ENCODE data around the gene MANBA.

MANBA gene

DNA sequence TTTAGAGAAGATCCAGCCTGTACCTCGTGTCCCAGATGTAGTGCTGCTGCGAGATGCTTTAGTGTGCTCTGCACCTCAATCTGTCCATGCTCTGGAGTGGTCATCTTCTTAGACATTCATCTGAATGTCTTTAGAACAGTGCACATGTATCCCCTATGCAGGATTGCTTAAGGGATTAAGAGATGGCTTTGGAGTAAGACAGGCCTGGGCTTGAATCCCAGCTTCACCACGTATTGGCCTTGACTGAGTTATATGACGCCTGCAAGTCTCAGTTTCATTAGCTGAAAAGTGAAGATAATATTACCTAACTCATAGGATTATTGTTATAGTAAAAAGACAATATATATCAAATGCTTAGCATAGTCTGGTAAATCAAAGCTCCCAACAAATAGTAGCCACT, 161.3 kb downstream of the MANBA start (continued):
- TF ChIP-seq, protein P1, sequence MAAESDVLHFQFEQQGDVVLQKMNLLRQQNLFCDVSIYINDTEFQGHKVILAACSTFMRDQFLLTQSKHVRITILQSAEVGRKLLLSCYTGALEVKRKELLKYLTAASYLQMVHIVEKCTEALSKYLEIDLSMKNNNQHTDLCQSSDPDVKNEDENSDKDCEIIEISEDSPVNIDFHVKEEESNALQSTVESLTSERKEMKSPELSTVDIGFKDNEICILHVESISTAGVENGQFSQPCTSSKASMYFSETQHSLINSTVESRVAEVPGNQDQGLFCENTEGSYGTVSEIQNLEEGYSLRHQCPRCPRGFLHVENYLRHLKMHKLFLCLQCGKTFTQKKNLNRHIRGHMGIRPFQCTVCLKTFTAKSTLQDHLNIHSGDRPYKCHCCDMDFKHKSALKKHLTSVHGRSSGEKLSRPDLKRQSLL (tag by site-specific recombination; IDR thresholded peaks at IDR 0.05), result no peak
- TF ChIP-seq ZNF2 (tag by site-specific recombination; IDR thresholded peaks at IDR 0.05), result no peak
- TF ChIP-seq ZNF621 (tag by site-specific recombination; IDR thresholded peaks at IDR 0.05), result no peak
- TF ChIP-seq ZNF660 (tag by site-specific recombination; IDR thresholded peaks at IDR 0.05), result no peak
- no peak for TF ChIP-seq KLF17 (tag by site-specific recombination; IDR thresholded peaks at IDR 0.05)

DNA sequence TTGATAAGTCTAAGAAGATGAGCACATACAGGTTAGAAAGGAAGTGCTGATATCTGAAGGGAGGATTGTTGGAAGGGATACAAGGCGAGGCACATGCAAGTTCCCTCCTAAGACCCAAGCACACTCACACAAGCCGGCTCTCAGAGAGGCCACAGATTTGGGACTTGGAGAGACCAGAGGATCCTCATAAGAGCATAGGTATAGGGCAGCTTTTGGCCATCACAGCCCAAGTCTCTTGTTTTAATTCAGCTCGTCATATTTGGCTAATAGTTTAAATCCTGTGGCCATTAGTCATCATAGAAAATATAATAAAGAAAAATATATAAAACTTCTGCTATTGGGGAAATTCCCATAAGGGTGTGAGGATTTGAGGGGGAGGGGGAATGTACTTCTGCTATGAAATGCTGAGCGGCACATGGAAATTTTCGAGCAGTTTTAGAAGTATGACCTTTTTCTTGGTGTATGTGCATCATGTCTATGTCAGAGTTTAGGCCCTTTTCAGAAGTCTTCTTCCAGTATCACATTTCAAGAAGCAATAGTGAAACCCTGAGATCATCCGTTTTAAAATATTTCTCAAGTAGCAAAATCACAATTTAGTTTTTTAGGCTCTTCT, 161.9 kb downstream of the MANBA start:
- Histone ChIP-seq H3K27ac (ENCODE audit: extremely low read depth, low read depth, low read length) (no peak overlapping the region), H3K4me3 (ENCODE audit: low read depth, low read length) (no peak overlapping the region), H3K9me3 (ENCODE audit: control insufficient read depth, insufficient read depth, low read depth, low read length) (no peaks in the 10 kb centered on the region), H3K4me1 (ENCODE audit: control insufficient read depth, insufficient read depth, low read length) (no peaks in the 10 kb centered on the region), H3K36me3 (ENCODE audit: control insufficient read depth in 2 of 2, insufficient read depth in 1 of 2, low read length in 2 of 2) (peaks cover 0 to 46% of the 10 kb centered on the region in 2 experiments; a peak in 1 of 3 replicates)
- TF ChIP-seq ZNF362 (tag by site-specific recombination; IDR thresholded peaks at IDR 0.05) (no peak), TSHZ1 (tag by site-specific recombination; IDR thresholded peaks at IDR 0.05; ENCODE audit: borderline replicate concordance) (no peak), ZNF266 (tag by site-specific recombination; IDR thresholded peaks at IDR 0.05; ENCODE audit: low read depth) (no peak), ZNF10 (tag by site-specific recombination; IDR thresholded peaks at IDR 0.05) (no peak), ZNF132 (tag by site-specific recombination; IDR thresholded peaks at IDR 0.05; ENCODE audit: borderline replicate concordance) (no peak), ZBTB17 (tag by site-specific recombination; IDR thresholded peaks at IDR 0.05) (no peak), KLF16 (tag by site-specific recombination; IDR thresholded peaks at IDR 0.05) (no peak), GLI4 (tag by site-specific recombination; IDR thresholded peaks at IDR 0.05) (no peak), ZNF529 (tag by site-specific recombination; IDR thresholded peaks at IDR 0.05; ENCODE audit: insufficient replicate concordance) (no peak), KLF17 (tag by site-specific recombination; IDR thresholded peaks at IDR 0.05) (no peak), HOXA7 (CRISPR knock-in tag; IDR thresholded peaks at IDR 0.05; ENCODE audit: borderline replicate concordance) (no peak), OSR2 (tag by site-specific recombination; IDR thresholded peaks at IDR 0.05) (no peak), ZNF670 (tag by site-specific recombination; IDR thresholded peaks at IDR 0.05; ENCODE audit: low read depth) (no peak), ZNF23 (tag by site-specific recombination; IDR thresholded peaks at IDR 0.05; ENCODE audit: borderline replicate concordance) (no peak)
- TF ChIP-seq, protein P2, sequence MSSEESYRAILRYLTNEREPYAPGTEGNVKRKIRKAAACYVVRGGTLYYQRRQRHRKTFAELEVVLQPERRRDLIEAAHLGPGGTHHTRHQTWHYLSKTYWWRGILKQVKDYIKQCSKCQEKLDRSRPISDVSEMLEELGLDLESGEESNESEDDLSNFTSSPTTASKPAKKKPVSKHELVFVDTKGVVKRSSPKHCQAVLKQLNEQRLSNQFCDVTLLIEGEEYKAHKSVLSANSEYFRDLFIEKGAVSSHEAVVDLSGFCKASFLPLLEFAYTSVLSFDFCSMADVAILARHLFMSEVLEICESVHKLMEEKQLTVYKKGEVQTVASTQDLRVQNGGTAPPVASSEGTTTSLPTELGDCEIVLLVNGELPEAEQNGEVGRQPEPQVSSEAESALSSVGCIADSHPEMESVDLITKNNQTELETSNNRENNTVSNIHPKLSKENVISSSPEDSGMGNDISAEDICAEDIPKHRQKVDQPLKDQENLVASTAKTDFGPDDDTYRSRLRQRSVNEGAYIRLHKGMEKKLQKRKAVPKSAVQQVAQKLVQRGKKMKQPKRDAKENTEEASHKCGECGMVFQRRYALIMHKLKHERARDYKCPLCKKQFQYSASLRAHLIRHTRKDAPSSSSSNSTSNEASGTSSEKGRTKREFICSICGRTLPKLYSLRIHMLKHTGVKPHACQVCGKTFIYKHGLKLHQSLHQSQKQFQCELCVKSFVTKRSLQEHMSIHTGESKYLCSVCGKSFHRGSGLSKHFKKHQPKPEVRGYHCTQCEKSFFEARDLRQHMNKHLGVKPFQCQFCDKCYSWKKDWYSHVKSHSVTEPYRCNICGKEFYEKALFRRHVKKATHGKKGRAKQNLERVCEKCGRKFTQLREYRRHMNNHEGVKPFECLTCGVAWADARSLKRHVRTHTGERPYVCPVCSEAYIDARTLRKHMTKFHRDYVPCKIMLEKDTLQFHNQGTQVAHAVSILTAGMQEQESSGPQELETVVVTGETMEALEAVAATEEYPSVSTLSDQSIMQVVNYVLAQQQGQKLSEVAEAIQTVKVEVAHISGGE (tag by site-specific recombination; conservative IDR thresholded peaks at IDR 0.05; ENCODE audit: low read depth), result no peak
- ChIA-PET POLR2A (no interaction called here), CTCF (interaction anchor here (0.6 kb wide), 2 partner anchors 14 to 483 kb away, joined by 4 to 6 read pairs; no protein-coding TSS in a partner anchor)
